AG04450 (cell line): ENCODE data around the gene KCTD17. TPM values are rescaled to one million over a fixed set of nuclear protein-coding genes. Genes with fewer than 3 reads are reported as not detected.

Experiments used
- CTCF ChIA-PET: fragments of 300-600, 350-600 bp; formaldehyde crosslinking; extraction: SDS; loops from one replicate; lab custom pipeline; 2022; ENCODE audit warnings: antibody characterized with exemption, inconsistent platforms; lab: Charles Lee
- POLR2A ChIA-PET: fragments of 350-600 bp; formaldehyde crosslinking; extraction: SDS; loops from one replicate; lab custom pipeline; 2021; ENCODE audit warnings: antibody characterized with exemption, inconsistent platforms; lab: Yijun Ruan, JAX
- DNase-seq: peaks from one replicate; pipeline ENCODE4 v3.0.0-alpha.2; 2011; ENCODE audit warnings: low read depth, low spot score
- H3K27ac ChIP-seq: one replicate; pipeline ENCODE4 v1.5.1; 2012; ENCODE audit warnings: low read depth, low read length, control low read depth
- H3K27me3 ChIP-seq: one replicate; pipeline ENCODE4 v1.6.0; 2012; ENCODE audit warnings: low read length; ENCODE audit not compliant: control insufficient read depth, insufficient read depth
- H3K4me3 ChIP-seq: 2 replicates; pipeline ENCODE4 v1.5.1; 2011; ENCODE audit warnings: mild to moderate bottlenecking, low read depth, low read length, control low read depth
- H3K9me3 ChIP-seq: 2 replicates; pipeline ENCODE4 v1.5.1; 2012; ENCODE audit warnings: low read length; ENCODE audit not compliant: control insufficient read depth, insufficient read depth
- CTCF ChIP-seq: IDR thresholded peaks from 2 replicates; pipeline ENCODE4 v1.5.1; 2011; ENCODE audit warnings: low read depth, low read length, control low read depth, inconsistent platforms
- polyA plus RNA-seq: library from polyadenylated mRNA; depleted of rRNA; stranded (reverse); fragments of >200 nt; gene quantifications from 2 replicates; pipeline ENCODE4 v1.2.3, GENCODE V29; 2011

The KCTD17 gene
- polyA plus RNA-seq, 1 experiment, result 20.7 TPM

GRCh38 chr22:37016134-37016910 is 35.2 kb upstream of the KCTD17 start:
- ChIA-PET CTCF (no interaction called here), POLR2A (no interaction called here)
- H3K4me3 ChIP-seq, result no peak overlapping the region

DNA sequence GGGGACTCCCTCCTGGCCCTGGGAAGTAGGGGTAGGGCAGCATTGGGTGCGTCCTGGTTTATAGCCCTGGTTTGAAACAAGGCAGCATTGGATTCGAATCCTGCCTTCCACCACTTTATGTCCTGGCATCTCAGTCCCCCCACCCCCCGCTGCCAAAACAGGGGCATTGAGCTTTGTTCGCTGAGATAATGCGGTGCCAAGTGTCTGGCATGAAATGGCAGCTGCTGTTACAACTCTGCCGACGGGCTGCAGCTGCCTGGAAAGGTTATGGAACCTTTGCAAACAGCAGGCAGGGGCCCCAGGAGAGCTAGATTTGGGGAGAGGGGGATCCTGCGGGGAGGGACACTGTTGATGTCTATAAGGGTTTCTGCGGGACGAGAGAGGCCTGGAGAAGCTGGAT is 34.2 kb upstream of the KCTD17 start:
- DNase-seq, result no peak
- CTCF ChIA-PET, result interaction anchor here (2.6 kb wide), 1 partner anchor 161 kb away, joined by 10 read pairs; no protein-coding TSS in a partner anchor
- Histone ChIP-seq H3K27me3 (no peaks in the 10 kb centered on the region), H3K4me3 (0 out of 2 replicates have a peak overlapping the region, but pooled peaks have one; percentile 4), H3K9me3 (no peaks in the 10 kb centered on the region; the same call in 1 of the 2 replicates), H3K27ac (no peak overlapping the region)
- no peak for TF ChIP-seq CTCF
- POLR2A ChIA-PET, result interaction anchor here (0.6 to 0.7 kb wide), 2 partner anchors 26 to 79 kb away, joined by 3 to 4 read pairs; no protein-coding TSS in a partner anchor

More at GRCh38 chr22:37016134-37016910, 35.2 kb upstream of the KCTD17 start:
- TF ChIP-seq CTCF, result no peak
- Histone ChIP-seq H3K27ac (no peak overlapping the region), H3K9me3 (no peaks in the 10 kb centered on the region; the same call in 1 of the 2 replicates), H3K27me3 (no peaks in the 10 kb centered on the region)
- DNase-seq, result no peak

DNA sequence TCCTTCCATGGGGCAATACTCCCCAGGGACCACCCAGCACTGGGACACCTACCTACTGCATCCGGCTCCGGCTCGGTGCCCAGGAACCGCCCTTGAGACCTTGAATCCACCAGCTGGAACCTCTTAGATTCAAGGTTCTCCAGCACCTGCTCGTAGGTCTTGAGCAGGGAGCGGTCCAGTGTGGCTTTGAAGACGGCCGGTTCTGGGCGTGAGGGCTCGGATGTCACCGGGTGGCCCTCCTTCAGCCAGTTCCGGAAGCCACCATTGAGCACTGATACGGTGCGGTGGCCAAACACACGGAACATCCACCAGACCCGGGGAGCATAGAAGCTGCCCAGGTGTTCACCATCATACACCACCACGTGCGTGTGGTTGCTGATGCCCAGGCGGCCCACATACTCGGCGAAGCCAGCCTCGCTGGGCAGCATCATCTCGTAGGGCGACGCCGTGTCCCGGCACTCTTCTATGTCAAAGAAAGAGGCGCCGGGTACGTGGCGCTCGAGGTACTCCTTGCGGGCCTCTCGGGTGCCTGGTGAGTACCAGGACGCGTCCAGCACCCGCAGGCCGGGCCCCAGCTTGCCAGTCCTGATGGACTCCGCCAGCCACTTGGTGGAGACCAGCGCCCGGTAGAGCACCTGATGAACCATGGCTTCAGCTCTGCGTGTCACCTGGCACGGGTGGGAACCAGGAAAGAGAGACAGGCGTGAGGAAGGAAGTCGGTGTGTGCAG is 33.3 kb upstream of the KCTD17 start:
- TF ChIP-seq CTCF, result no peak
- no peak overlapping the region for H3K27ac ChIP-seq
- H3K27me3 ChIP-seq, result no peaks in the 10 kb centered on the region
- POLR2A ChIA-PET, result interaction anchor here (0.6 to 1.6 kb wide), 5 partner anchors 12 to 242 kb away, joined by 3 to 9 read pairs (median 4); partner anchors contain the start of genes IFT27 and KCTD17
- CTCF ChIA-PET, result interaction anchor here (2.6 to 5.0 kb wide), 2 partner anchors 13 to 162 kb away, joined by 10 to 36 read pairs; no protein-coding TSS in a partner anchor
- peak overlapping the region; percentile 78 for H3K4me3 ChIP-seq
- H3K9me3 ChIP-seq, result no peaks in the 10 kb centered on the region; the same call in 1 of the 2 replicates
- no peak for DNase-seq

- no peak for DNase-seq
- CTCF ChIA-PET, result interaction anchor here (0.6 to 5.0 kb wide), 3 partner anchors 13 to 163 kb away, joined by 4 to 36 read pairs (median 10); no protein-coding TSS in a partner anchor
- POLR2A ChIA-PET, result interaction anchor here (0.6 to 1.6 kb wide), 5 partner anchors 11 to 243 kb away, joined by 3 to 9 read pairs (median 4); partner anchors contain the start of genes IFT27 and KCTD17
- Histone ChIP-seq H3K27ac (peak overlapping the region; percentile 57), H3K4me3 (peak overlapping the region; percentile 78), H3K27me3 (no peaks in the 10 kb centered on the region), H3K9me3 (no peaks in the 10 kb centered on the region; the same call in 1 of the 2 replicates)
- no peak for TF ChIP-seq CTCF
Measured at GRCh38 chr22:37018815-37019308, 32.7 kb upstream of the KCTD17 start.
